ENCODE data around the gene ACP1. TPM values are rescaled to one million over a fixed set of nuclear protein-coding genes. Genes with fewer than 3 reads are reported as not detected.

Gene ACP1
- total and polyA plus RNA-seq, 2 of the 8 experiments (the other 6 are each of a cell fraction or from before 2014, with no cell fraction given), result 115 to 155 TPM

GRCh38 chr2:264493-265468 lies at the start of gene ACP1 (continued):
- TF ChIP-seq, protein P1, sequence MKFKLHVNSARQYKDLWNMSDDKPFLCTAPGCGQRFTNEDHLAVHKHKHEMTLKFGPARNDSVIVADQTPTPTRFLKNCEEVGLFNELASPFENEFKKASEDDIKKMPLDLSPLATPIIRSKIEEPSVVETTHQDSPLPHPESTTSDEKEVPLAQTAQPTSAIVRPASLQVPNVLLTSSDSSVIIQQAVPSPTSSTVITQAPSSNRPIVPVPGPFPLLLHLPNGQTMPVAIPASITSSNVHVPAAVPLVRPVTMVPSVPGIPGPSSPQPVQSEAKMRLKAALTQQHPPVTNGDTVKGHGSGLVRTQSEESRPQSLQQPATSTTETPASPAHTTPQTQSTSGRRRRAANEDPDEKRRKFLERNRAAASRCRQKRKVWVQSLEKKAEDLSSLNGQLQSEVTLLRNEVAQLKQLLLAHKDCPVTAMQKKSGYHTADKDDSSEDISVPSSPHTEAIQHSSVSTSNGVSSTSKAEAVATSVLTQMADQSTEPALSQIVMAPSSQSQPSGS (IDR thresholded peaks at IDR 0.05; ENCODE audit: low read length), result no peak
- TF ChIP-seq BACH1 (IDR thresholded peaks at IDR 0.05; ENCODE audit: low read length), result no peak; the same call in 1 of the 2 replicates
- TF ChIP-seq SUZ12 (IDR thresholded peaks at IDR 0.05; ENCODE audit: low read length), result no peak
- TF ChIP-seq SP2 (IDR thresholded peaks at IDR 0.05; ENCODE audit: low read length), result no peak
- peak; percentile 85 for TF ChIP-seq CREB1 (IDR thresholded peaks at IDR 0.05)
- no peak for TF ChIP-seq RNF2 (IDR thresholded peaks at IDR 0.05; ENCODE audit: borderline replicate concordance, low read depth, low read length, missing control alignments, poor library complexity, severe bottlenecking)
- TF ChIP-seq KDM5A (IDR thresholded peaks at IDR 0.05; ENCODE audit: low read length), result peak; percentile 80
- TF ChIP-seq, protein P2, sequence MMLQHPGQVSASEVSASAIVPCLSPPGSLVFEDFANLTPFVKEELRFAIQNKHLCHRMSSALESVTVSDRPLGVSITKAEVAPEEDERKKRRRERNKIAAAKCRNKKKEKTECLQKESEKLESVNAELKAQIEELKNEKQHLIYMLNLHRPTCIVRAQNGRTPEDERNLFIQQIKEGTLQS (IDR thresholded peaks at IDR 0.05; ENCODE audit: insufficient read depth, low read depth, low read length), result 0 out of 2 replicates have a peak, but pooled peaks have one; percentile 29
- no peak for TF ChIP-seq MAFK (IDR thresholded peaks at IDR 0.05; ENCODE audit: low read depth, low read length)
- TF ChIP-seq, protein P3, sequence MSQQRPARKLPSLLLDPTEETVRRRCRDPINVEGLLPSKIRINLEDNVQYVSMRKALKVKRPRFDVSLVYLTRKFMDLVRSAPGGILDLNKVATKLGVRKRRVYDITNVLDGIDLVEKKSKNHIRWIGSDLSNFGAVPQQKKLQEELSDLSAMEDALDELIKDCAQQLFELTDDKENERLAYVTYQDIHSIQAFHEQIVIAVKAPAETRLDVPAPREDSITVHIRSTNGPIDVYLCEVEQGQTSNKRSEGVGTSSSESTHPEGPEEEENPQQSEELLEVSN (IDR thresholded peaks at IDR 0.05), result peak; percentile 89
- no peak for TF ChIP-seq TEAD4 (IDR thresholded peaks at IDR 0.05; ENCODE audit: low read depth, low read length)
- peak; percentile 85 for TF ChIP-seq ASH2L (IDR thresholded peaks at IDR 0.05; ENCODE audit: low read length)
- TF ChIP-seq RBBP5 (IDR thresholded peaks at IDR 0.05; ENCODE audit: borderline replicate concordance, low read depth, low read length), result 0 out of 2 replicates have a peak, but pooled peaks have one; percentile 66
- no peak for TF ChIP-seq JUND (IDR thresholded peaks at IDR 0.05; ENCODE audit: low read length)
- no peak for TF ChIP-seq TCF12 (IDR thresholded peaks at IDR 0.05; ENCODE audit: low read depth, low read length)
- TF ChIP-seq SIRT6 (IDR thresholded peaks at IDR 0.05; ENCODE audit: low read length), result no peak
- peak; percentile 98 for TF ChIP-seq PHF8 (conservative IDR thresholded peaks at IDR 0.05; ENCODE audit: low read depth, low read length)
- TF ChIP-seq CHD1 (IDR thresholded peaks at IDR 0.05; ENCODE audit: low read depth, low read length), result no peak
- 0 out of 2 replicates have a peak, but pooled peaks have one; percentile 43 for TF ChIP-seq GTF2F1 (IDR thresholded peaks at IDR 0.05; ENCODE audit: borderline replicate concordance, low read depth, low read length)
- TF ChIP-seq CEBPB (IDR thresholded peaks at IDR 0.05; ENCODE audit: low read depth, low read length), result 0 out of 2 replicates have a peak, but pooled peaks have one; percentile 8
- TF ChIP-seq SIX5 (IDR thresholded peaks at IDR 0.05; ENCODE audit: low read depth, low read length), result no peak

All from H1 (cell line).